GM23338 (cell line): ENCODE results near the gene RELCH. TPM values are rescaled to one million over a fixed set of nuclear protein-coding genes. Genes with fewer than 3 reads are reported as not detected.

Source experiments
- ATAC-seq: fragments of 200-7000 bp; cut with Tn5 transposase; 3 replicates; pipeline ENCODE4 v1.9.1; 2020
- DNase-seq: peaks from one replicate; pipeline ENCODE4 v3.0.0-alpha.2; 2015; ENCODE audit warnings: low spot score
- H2AFZ ChIP-seq: fragments of 200-600 bp; sonication (generic); 2 replicates; pipeline ENCODE4 v1.8.0; 2016; ENCODE audit warnings: antibody characterized with exemption, mild to moderate bottlenecking, moderate library complexity
- H3F3A ChIP-seq: fragments of 200-600 bp; sonication (generic); replicated peaks from 2 replicates; pipeline ENCODE4 v1.8.0; 2017; ENCODE audit warnings: antibody characterized with exemption, mixed run types, low read depth
- H3K27ac ChIP-seq: fragments of 200-600 bp; sonication (generic); 2 replicates; pipeline ENCODE4 v1.6.1; 2016; ENCODE audit warnings: low read depth
- H3K27me3 ChIP-seq: fragments of 200-600 bp; sonication (generic); 2 replicates; pipeline ENCODE4 v1.8.0; 2016; ENCODE audit warnings: mild to moderate bottlenecking, mixed run types, moderate library complexity; ENCODE audit not compliant: insufficient read depth
- H3K36me3 ChIP-seq: fragments of 200-600 bp; sonication (generic); 2 replicates; pipeline ENCODE4 v1.8.0; 2016; ENCODE audit warnings: mild to moderate bottlenecking; ENCODE audit not compliant: insufficient read depth
- H3K4me1 ChIP-seq: fragments of 200-600 bp; sonication (generic); 2 replicates; pipeline ENCODE4 v1.8.0; 2016; ENCODE audit warnings: mild to moderate bottlenecking, moderate library complexity; ENCODE audit not compliant: insufficient read depth
- H3K4me2 ChIP-seq: fragments of 200-600 bp; sonication (generic); 2 replicates; pipeline ENCODE4 v1.7.1; 2017; ENCODE audit warnings: mixed run types
- H3K4me3 ChIP-seq: fragments of 200-600 bp; sonication (generic); 2 replicates; pipeline ENCODE4 v1.6.1; 2016; ENCODE audit warnings: mixed run types
- H3K79me2 ChIP-seq: fragments of 200-600 bp; sonication (generic); replicated peaks from 2 replicates; pipeline ENCODE4 v1.8.0; 2017; ENCODE audit warnings: mild to moderate bottlenecking; ENCODE audit not compliant: insufficient read depth
- H3K9me2 ChIP-seq: fragments of 200-600 bp; sonication (generic); 2 replicates; pipeline ENCODE4 v1.8.0; 2017; ENCODE audit not compliant: insufficient read depth
- H4K20me1 ChIP-seq: fragments of 200-600 bp; sonication (generic); replicated peaks from 2 replicates; pipeline ENCODE4 v1.8.0; 2017; ENCODE audit warnings: mild to moderate bottlenecking; ENCODE audit not compliant: insufficient read depth
- H3K27ac Mint-ChIP-seq: 2 replicates; pipeline ENCODE4 v1.8.0; 2020; ENCODE audit warnings: inconsistent platforms, mild to moderate bottlenecking, moderate library complexity, mixed read lengths
- H3K27me3 Mint-ChIP-seq: 3 replicates; pipeline ENCODE4 v1.8.0; 2022; ENCODE audit warnings: low read depth, mild to moderate bottlenecking, moderate library complexity, mixed read lengths, inconsistent platforms; ENCODE audit not compliant: insufficient read depth, poor library complexity
- H3K36me3 Mint-ChIP-seq: 3 replicates; pipeline ENCODE4 v1.8.0; 2021; ENCODE audit warnings: low read depth, mild to moderate bottlenecking, inconsistent platforms, moderate library complexity, mixed read lengths
- H3K4me1 Mint-ChIP-seq: 3 replicates; pipeline ENCODE4 v1.8.0; 2020; ENCODE audit warnings: mild to moderate bottlenecking, inconsistent platforms, mixed read lengths
- H3K4me3 Mint-ChIP-seq: 3 replicates; pipeline ENCODE4 v1.8.0; 2021; ENCODE audit warnings: moderate library complexity, mild to moderate bottlenecking, inconsistent platforms, mixed read lengths
- H3K9me3 Mint-ChIP-seq: 3 replicates; pipeline ENCODE4 v1.8.0; 2020; ENCODE audit warnings: moderate library complexity, mild to moderate bottlenecking, inconsistent platforms, mixed read lengths
- CREB1 ChIP-seq: fragments of 250-450 bp; sonication (Bioruptor Pico); IDR thresholded peaks from 2 replicates; pipeline ENCODE4 v1.5.0; 2020; ENCODE audit warnings: low read depth, mild to moderate bottlenecking, moderate library complexity
- ETS1 ChIP-seq: IDR thresholded peaks from 2 replicates; pipeline ENCODE4 v1.6.1; 2016; ENCODE audit warnings: antibody characterized with exemption
- EZH2 ChIP-seq: fragments of 200-600 bp; sonication (generic); IDR thresholded peaks from one replicate; pipeline ENCODE4 v1.8.0; 2017; ENCODE audit warnings: antibody characterized with exemption, mild to moderate bottlenecking, low read depth; ENCODE audit not compliant: unreplicated experiment
- EZH2phosphoT487 ChIP-seq: fragments of 200-600 bp; sonication (generic); IDR thresholded peaks from one replicate; pipeline ENCODE4 v1.8.1; 2018; ENCODE audit warnings: antibody characterized with exemption; ENCODE audit not compliant: unreplicated experiment
- JUNB ChIP-seq: IDR thresholded peaks from one replicate; pipeline ENCODE4 v1.6.1; 2016; ENCODE audit warnings: antibody characterized with exemption; ENCODE audit not compliant: unreplicated experiment
- NANOG ChIP-seq: IDR thresholded peaks from 2 replicates; pipeline ENCODE4 v1.6.1; 2016; ENCODE audit warnings: antibody characterized with exemption, borderline replicate concordance
- STAT1 ChIP-seq: IDR thresholded peaks from one replicate; pipeline ENCODE4 v1.6.1; 2016; ENCODE audit warnings: antibody characterized with exemption; ENCODE audit not compliant: unreplicated experiment
- ZNF114 ChIP-seq: fragments of 250-450 bp; sonication (Bioruptor Pico); IDR thresholded peaks from 2 replicates; pipeline ENCODE4 v1.5.0; 2020; ENCODE audit warnings: mild to moderate bottlenecking, moderate library complexity
- ZNF462 ChIP-seq: fragments of 250-450 bp; sonication (Bioruptor Pico); IDR thresholded peaks from 2 replicates; pipeline ENCODE4 v1.5.0; 2020; ENCODE audit warnings: mild to moderate bottlenecking, moderate library complexity
- polyA plus RNA-seq: library from polyadenylated mRNA; unstranded; fragments of >200 nt; fragmentation: Nextera tagmentation; extraction: Ambion mirVana; gene quantifications from 2 replicates; pipeline ENCODE4 v1.2.1, GENCODE V29; 2016
- total RNA-seq: library from RNA; depleted of rRNA; stranded (reverse); fragments of >200 nt; shearing (Covaris generic); gene quantifications from 2 replicates; pipeline ENCODE4 v1.2.3, GENCODE V29; 2014
- TF ChIP-seq, protein P1 (sequence below), 2 experiments: fragments of 200-600 bp in 1 of 2; sonication (generic) in 1 of 2; conservative IDR thresholded peaks; 2 replicates each; pipeline versions ENCODE4 v1.5.1 to v1.6.1; 2016 to 2017; ENCODE audit warnings: antibody characterized with exemption in 2 of 2, low read depth in 2 of 2, mild to moderate bottlenecking in 2 of 2, moderate library complexity in 1 of 2

Gene RELCH
- total and polyA plus RNA-seq, 2 experiments from 2014 or later = 8.8 to 56.4 TPM

DNA sequence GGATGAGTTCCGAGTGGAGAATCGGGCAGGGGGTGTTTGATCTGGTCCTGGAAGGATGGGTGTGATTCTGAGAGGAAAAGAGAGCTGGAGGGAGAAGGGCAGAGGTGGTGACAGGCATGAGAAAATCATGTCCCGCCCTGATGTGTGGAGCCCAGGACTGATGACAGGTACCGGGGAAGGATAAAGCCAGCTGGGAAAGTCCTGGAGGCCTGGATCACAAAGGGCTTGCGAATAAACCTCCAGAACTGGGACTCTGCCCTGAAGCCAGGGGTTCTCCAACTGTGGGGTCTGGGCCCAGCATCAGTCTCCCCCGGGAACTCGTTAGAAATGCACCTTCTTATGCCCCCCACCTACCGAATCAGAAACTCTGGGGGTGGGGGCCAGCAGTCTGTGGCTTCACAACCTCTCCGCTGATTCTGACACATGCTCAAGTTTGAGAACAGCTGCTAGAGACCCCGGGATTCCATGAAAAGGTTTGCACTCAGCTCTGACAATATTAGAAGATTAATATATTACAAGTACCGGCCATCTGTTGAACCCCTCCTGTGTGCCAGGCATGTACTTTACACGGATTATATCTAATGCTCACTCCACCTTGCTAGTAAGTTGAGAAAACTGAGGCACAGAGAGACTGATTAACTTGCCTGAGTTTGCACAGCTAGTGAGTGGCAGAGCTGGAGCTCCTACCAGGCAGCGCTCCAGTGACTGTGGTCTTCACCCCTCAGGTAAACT, 146.1 kb downstream of the RELCH start:
- H3K4me3 ChIP-seq = no peak overlapping the region
- TF ChIP-seq ZNF114 (CRISPR knock-in tag) (no peak), CREB1 (CRISPR knock-in tag) (no peak), NANOG (no peak), ETS1 (no peak), EZH2 (no peak), EZH2phosphoT487 (no peak)
- H3K27ac Mint-ChIP-seq = 0 out of 2 replicates have a peak overlapping the region, but pooled peaks have one; percentile 8
- no peak overlapping the region for H3K4me2 ChIP-seq
- ATAC-seq (no peak), DNase-seq (no peak)
- no peak overlapping the region for H3K4me3 Mint-ChIP-seq
- H3F3A ChIP-seq = no peaks in the 10 kb centered on the region; the same call in 1 of the 2 replicates
- no peaks in the 10 kb centered on the region; the same call in 1 of the 2 replicates for H4K20me1 ChIP-seq
- no peaks in the 10 kb centered on the region for H3K36me3 Mint-ChIP-seq
- peaks cover under 1% of the 10 kb centered on the region; the same call in 1 of the 2 replicates for H3K27me3 ChIP-seq
- H3K9me2 ChIP-seq = no peaks in the 10 kb centered on the region
- H3K27me3 Mint-ChIP-seq = peaks cover 13% of the 10 kb centered on the region
- H3K79me2 ChIP-seq = peaks cover 56% of the 10 kb centered on the region
- peaks cover 38% of the 10 kb centered on the region for H3K4me1 ChIP-seq
- no peak overlapping the region for H3K27ac ChIP-seq
- no peaks in the 10 kb centered on the region for H3K36me3 ChIP-seq
- H2AFZ ChIP-seq = no peak overlapping the region
- H3K4me1 Mint-ChIP-seq = peaks cover 51% of the 10 kb centered on the region
- H3K9me3 Mint-ChIP-seq = no peaks in the 10 kb centered on the region

- Histone ChIP-seq H3K27me3 (no peaks in the 10 kb centered on the region), H3K4me2 (no peak overlapping the region), H4K20me1 (no peaks in the 10 kb centered on the region; the same call in 1 of the 2 replicates), H3K4me3 (no peak overlapping the region), H3K9me2 (no peaks in the 10 kb centered on the region), H3F3A (no peaks in the 10 kb centered on the region; the same call in 1 of the 2 replicates), H3K36me3 (no peaks in the 10 kb centered on the region), H3K4me1 (peaks cover 43% of the 10 kb centered on the region), H3K79me2 (peaks cover 49% of the 10 kb centered on the region), H3K27ac (no peak overlapping the region), H2AFZ (no peak overlapping the region)
- H3K36me3 Mint-ChIP-seq = no peaks in the 10 kb centered on the region
- H3K27ac Mint-ChIP-seq = no peak overlapping the region
- no peaks in the 10 kb centered on the region; the same call in 2 of the 3 replicates for H3K9me3 Mint-ChIP-seq
- DNase-seq (no peak), ATAC-seq (no peak)
- peaks cover 53% of the 10 kb centered on the region for H3K4me1 Mint-ChIP-seq
- no peak overlapping the region for H3K4me3 Mint-ChIP-seq
- peaks cover 13% of the 10 kb centered on the region for H3K27me3 Mint-ChIP-seq
- TF ChIP-seq, protein P1, sequence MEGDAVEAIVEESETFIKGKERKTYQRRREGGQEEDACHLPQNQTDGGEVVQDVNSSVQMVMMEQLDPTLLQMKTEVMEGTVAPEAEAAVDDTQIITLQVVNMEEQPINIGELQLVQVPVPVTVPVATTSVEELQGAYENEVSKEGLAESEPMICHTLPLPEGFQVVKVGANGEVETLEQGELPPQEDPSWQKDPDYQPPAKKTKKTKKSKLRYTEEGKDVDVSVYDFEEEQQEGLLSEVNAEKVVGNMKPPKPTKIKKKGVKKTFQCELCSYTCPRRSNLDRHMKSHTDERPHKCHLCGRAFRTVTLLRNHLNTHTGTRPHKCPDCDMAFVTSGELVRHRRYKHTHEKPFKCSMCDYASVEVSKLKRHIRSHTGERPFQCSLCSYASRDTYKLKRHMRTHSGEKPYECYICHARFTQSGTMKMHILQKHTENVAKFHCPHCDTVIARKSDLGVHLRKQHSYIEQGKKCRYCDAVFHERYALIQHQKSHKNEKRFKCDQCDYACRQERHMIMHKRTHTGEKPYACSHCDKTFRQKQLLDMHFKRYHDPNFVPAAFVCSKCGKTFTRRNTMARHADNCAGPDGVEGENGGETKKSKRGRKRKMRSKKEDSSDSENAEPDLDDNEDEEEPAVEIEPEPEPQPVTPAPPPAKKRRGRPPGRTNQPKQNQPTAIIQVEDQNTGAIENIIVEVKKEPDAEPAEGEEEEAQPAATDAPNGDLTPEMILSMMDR (conservative IDR thresholded peaks at IDR 0.05; ENCODE audit: low read depth in 2 of 2) = no peak
- TF ChIP-seq NANOG (no peak), ETS1 (no peak), EZH2phosphoT487 (no peak), STAT1 (no peak), JUNB (no peak), EZH2 (no peak), ZNF462 (CRISPR knock-in tag) (no peak)
These were observed 147.1 kb downstream of the RELCH start for GRCh38 chr18:62334120-62334519.
